Measurements from ENCODE around the gene AKR1C4.
"Not testable (repeated sequence)": the region's sequence is repeated elsewhere in the genome, so short reads cannot be mapped to it uniquely, and the experiment has no call there.

Gene AKR1C4

GRCh38 chr10:5229019-5229418, 32.4 kb downstream of the AKR1C4 start:
- H3K9ac ChIP-seq (ENCODE audit: low read depth, low read length, poor library complexity, severe bottlenecking): no peak overlapping the region
- no peaks in the 10 kb centered on the region for H4K20me1 ChIP-seq (ENCODE audit: insufficient read depth, low read length, poor library complexity, severe bottlenecking)
- no peaks in the 10 kb centered on the region for H3K79me2 ChIP-seq (ENCODE audit: insufficient read depth, low read length)
- no peak overlapping the region for H3K4me3 ChIP-seq (ENCODE audit: low read length, poor library complexity, severe bottlenecking)
- TF ChIP-seq, protein P1, sequence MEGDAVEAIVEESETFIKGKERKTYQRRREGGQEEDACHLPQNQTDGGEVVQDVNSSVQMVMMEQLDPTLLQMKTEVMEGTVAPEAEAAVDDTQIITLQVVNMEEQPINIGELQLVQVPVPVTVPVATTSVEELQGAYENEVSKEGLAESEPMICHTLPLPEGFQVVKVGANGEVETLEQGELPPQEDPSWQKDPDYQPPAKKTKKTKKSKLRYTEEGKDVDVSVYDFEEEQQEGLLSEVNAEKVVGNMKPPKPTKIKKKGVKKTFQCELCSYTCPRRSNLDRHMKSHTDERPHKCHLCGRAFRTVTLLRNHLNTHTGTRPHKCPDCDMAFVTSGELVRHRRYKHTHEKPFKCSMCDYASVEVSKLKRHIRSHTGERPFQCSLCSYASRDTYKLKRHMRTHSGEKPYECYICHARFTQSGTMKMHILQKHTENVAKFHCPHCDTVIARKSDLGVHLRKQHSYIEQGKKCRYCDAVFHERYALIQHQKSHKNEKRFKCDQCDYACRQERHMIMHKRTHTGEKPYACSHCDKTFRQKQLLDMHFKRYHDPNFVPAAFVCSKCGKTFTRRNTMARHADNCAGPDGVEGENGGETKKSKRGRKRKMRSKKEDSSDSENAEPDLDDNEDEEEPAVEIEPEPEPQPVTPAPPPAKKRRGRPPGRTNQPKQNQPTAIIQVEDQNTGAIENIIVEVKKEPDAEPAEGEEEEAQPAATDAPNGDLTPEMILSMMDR (conservative IDR thresholded peaks at IDR 0.05; ENCODE audit: low read length): no peak
- no peak for TF ChIP-seq EZH2phosphoT487 (IDR thresholded peaks at IDR 0.05; ENCODE audit: borderline replicate concordance)
- H3K9me2 ChIP-seq (replicated peaks; ENCODE audit: low read depth, low read length): no peaks in the 10 kb centered on the region
- H2AFZ ChIP-seq (ENCODE audit: low read length): no peak overlapping the region
- no peaks in the 10 kb centered on the region for H3K27me3 ChIP-seq (ENCODE audit: insufficient read depth, low read length, poor library complexity, severe bottlenecking)
- no peak overlapping the region for H3K4me2 ChIP-seq (ENCODE audit: low read depth, low read length, poor library complexity, severe bottlenecking)
- H3F3A ChIP-seq (ENCODE audit: low read depth): no peaks in the 10 kb centered on the region
- H3K36me3 ChIP-seq (ENCODE audit: insufficient read depth, low read length): no peaks in the 10 kb centered on the region
- no peaks in the 10 kb centered on the region for H3K4me1 ChIP-seq (ENCODE audit: insufficient read depth, low read length, poor library complexity, severe bottlenecking)
- no peaks in the 10 kb centered on the region for H3K9me3 ChIP-seq (ENCODE audit: insufficient read depth, low read depth, low read length)

- Histone ChIP-seq H3K79me2 (ENCODE audit: insufficient read depth, low read length) (no peaks in the 10 kb centered on the region), H3K4me2 (ENCODE audit: low read depth, low read length, poor library complexity, severe bottlenecking) (no peak overlapping the region), H3K9me2 (replicated peaks; ENCODE audit: low read depth, low read length) (no peaks in the 10 kb centered on the region), H3K27me3 (ENCODE audit: insufficient read depth, low read length, poor library complexity, severe bottlenecking) (no peaks in the 10 kb centered on the region), H3K4me3 (ENCODE audit: low read length, poor library complexity, severe bottlenecking) (no peak overlapping the region), H3K9ac (ENCODE audit: low read depth, low read length, poor library complexity, severe bottlenecking) (no peak overlapping the region), H4K20me1 (ENCODE audit: insufficient read depth, low read length, poor library complexity, severe bottlenecking) (no peaks in the 10 kb centered on the region), H3F3A (ENCODE audit: low read depth) (no peaks in the 10 kb centered on the region), H3K4me1 (ENCODE audit: insufficient read depth, low read length, poor library complexity, severe bottlenecking) (no peaks in the 10 kb centered on the region), H2AFZ (ENCODE audit: low read length) (no peak overlapping the region), H3K36me3 (ENCODE audit: insufficient read depth, low read length) (no peaks in the 10 kb centered on the region), H3K9me3 (ENCODE audit: insufficient read depth, low read depth, low read length) (no peaks in the 10 kb centered on the region)
- TF ChIP-seq, protein P1 (conservative IDR thresholded peaks at IDR 0.05; ENCODE audit: low read length): no peak
- no peak for TF ChIP-seq EZH2phosphoT487 (IDR thresholded peaks at IDR 0.05; ENCODE audit: borderline replicate concordance)
These were observed 36.7 kb downstream of the AKR1C4 start for GRCh38 chr10:5233324-5233723.

GRCh38 chr10:5234106-5234860, 37.6 kb downstream of the AKR1C4 start:
- no peaks in the 10 kb centered on the region for H3K9me2 ChIP-seq (replicated peaks; ENCODE audit: low read depth, low read length)
- H3K36me3 ChIP-seq (ENCODE audit: insufficient read depth, low read length): no peaks in the 10 kb centered on the region
- no peak overlapping the region for H3K4me3 ChIP-seq (ENCODE audit: low read length, poor library complexity, severe bottlenecking)
- H3K4me2 ChIP-seq (ENCODE audit: low read depth, low read length, poor library complexity, severe bottlenecking): no peak overlapping the region
- no peaks in the 10 kb centered on the region for H3K9me3 ChIP-seq (ENCODE audit: insufficient read depth, low read depth, low read length)
- peaks cover 7% of the 10 kb centered on the region for H3K4me1 ChIP-seq (ENCODE audit: insufficient read depth, low read length, poor library complexity, severe bottlenecking)
- no peaks in the 10 kb centered on the region for H3K27me3 ChIP-seq (ENCODE audit: insufficient read depth, low read length, poor library complexity, severe bottlenecking)
- H2AFZ ChIP-seq (ENCODE audit: low read length): no peak overlapping the region
- no peak overlapping the region for H3K9ac ChIP-seq (ENCODE audit: low read depth, low read length, poor library complexity, severe bottlenecking)
- no peaks in the 10 kb centered on the region for H4K20me1 ChIP-seq (ENCODE audit: insufficient read depth, low read length, poor library complexity, severe bottlenecking)
- no peaks in the 10 kb centered on the region for H3K79me2 ChIP-seq (ENCODE audit: insufficient read depth, low read length)
- TF ChIP-seq, protein P1 (conservative IDR thresholded peaks at IDR 0.05; ENCODE audit: low read length): no peak
- TF ChIP-seq EZH2phosphoT487 (IDR thresholded peaks at IDR 0.05; ENCODE audit: borderline replicate concordance): no peak
- no peaks in the 10 kb centered on the region for H3F3A ChIP-seq (ENCODE audit: low read depth)

DNA sequence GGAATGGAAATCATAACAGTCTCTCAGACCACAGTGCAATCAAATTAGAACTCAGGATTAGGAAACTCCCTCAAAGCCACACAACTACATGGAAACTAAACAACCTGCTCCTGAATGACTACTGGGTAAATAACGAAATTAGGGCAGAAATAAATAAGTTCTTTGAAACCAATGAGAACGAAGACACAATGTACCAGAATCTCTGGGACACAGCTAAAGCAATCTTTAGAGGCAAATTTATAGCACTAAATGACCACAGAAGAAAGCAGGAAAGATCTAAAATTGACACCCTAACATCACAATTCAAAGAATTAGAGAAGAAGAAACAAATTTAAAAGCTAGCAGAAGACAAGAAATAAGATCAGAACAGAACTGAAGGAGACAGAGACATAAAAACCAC, 40.9 kb downstream of the AKR1C4 start:
- H3K9me3 ChIP-seq (ENCODE audit: insufficient read depth, low read depth, low read length); H3K9ac ChIP-seq (ENCODE audit: low read depth, low read length, poor library complexity, severe bottlenecking): not testable (repeated sequence)

More for the DNA sequence above, 40.9 kb downstream of the AKR1C4 start:
- peaks cover 15% of the 10 kb centered on the region for H3K4me1 ChIP-seq (ENCODE audit: insufficient read depth, low read length, poor library complexity, severe bottlenecking)
- not testable (repeated sequence) for H4K20me1 ChIP-seq (ENCODE audit: insufficient read depth, low read length, poor library complexity, severe bottlenecking); H3K36me3 ChIP-seq (ENCODE audit: insufficient read depth, low read length); H3K4me3 ChIP-seq (ENCODE audit: low read length, poor library complexity, severe bottlenecking); H3K79me2 ChIP-seq (ENCODE audit: insufficient read depth, low read length); H3K9me2 ChIP-seq (replicated peaks; ENCODE audit: low read depth, low read length); H3K4me2 ChIP-seq (ENCODE audit: low read depth, low read length, poor library complexity, severe bottlenecking); H3F3A ChIP-seq (ENCODE audit: low read depth); H3K27me3 ChIP-seq (ENCODE audit: insufficient read depth, low read length, poor library complexity, severe bottlenecking); H2AFZ ChIP-seq (ENCODE audit: low read length)
